ENCODE results near the gene PNMA8A.
A peak's percentile ranks its signal among the peaks of the same experiment; 100 is the strongest.
"Not testable (repeated sequence)": the region's sequence is repeated elsewhere in the genome, so short reads cannot be mapped to it uniquely, and the experiment has no call there.

The PNMA8A gene

GRCh38 chr19:46471116-46471733, at the start of gene PNMA8A:
TSS of gene PNMA8A (minus strand) at chr19:46471563. CDS start at chr19:46471035, 528 bp downstream.
- DNase-seq (ENCODE audit: low spot score) = no peak

- DNase-seq (ENCODE audit: low spot score) = no peak
Measured at GRCh38 chr19:46520616-46521015, 49.3 kb upstream of the PNMA8A start.

- no peak for DNase-seq (ENCODE audit: low spot score)
Measured at GRCh38 chr19:46517471-46517870, 46.1 kb upstream of the PNMA8A start.

- DNase-seq (ENCODE audit: low spot score) = peak; percentile 67
Measured at GRCh38 chr19:46515879-46516350, 44.6 kb upstream of the PNMA8A start.

GRCh38 chr19:46515290-46515609, 43.9 kb upstream of the PNMA8A start:
- no peak for DNase-seq (ENCODE audit: low spot score)

GRCh38 chr19:46514589-46515289, 43.4 kb upstream of the PNMA8A start:
- DNase-seq (ENCODE audit: low spot score) = no peak

- peak; percentile 76 for DNase-seq (ENCODE audit: low spot score)
Measured at GRCh38 chr19:46513461-46514236, 42.3 kb upstream of the PNMA8A start.

GRCh38 chr19:46511237-46511636, 39.9 kb upstream of the PNMA8A start:
- DNase-seq (ENCODE audit: low spot score) = no peak

- no peak for DNase-seq (ENCODE audit: low spot score)
Measured at GRCh38 chr19:46508206-46508605, 36.8 kb upstream of the PNMA8A start.

GRCh38 chr19:46503848-46504453, 32.6 kb upstream of the PNMA8A start:
- no peak for DNase-seq (ENCODE audit: low spot score)

- DNase-seq (ENCODE audit: low spot score) = no peak
Measured at GRCh38 chr19:46502891-46503290, 31.5 kb upstream of the PNMA8A start.

GRCh38 chr19:46499692-46500091, 28.3 kb upstream of the PNMA8A start:
- DNase-seq (ENCODE audit: low spot score) = no peak

GRCh38 chr19:46497773-46498172, 26.4 kb upstream of the PNMA8A start:
- no peak for DNase-seq (ENCODE audit: low spot score)

- DNase-seq (ENCODE audit: low spot score) = not testable (repeated sequence)
Measured at GRCh38 chr19:46496886-46497285, 25.5 kb upstream of the PNMA8A start.

GRCh38 chr19:46496304-46496703, 24.9 kb upstream of the PNMA8A start:
- no peak for DNase-seq (ENCODE audit: low spot score)

GRCh38 chr19:46495786-46496099, 24.4 kb upstream of the PNMA8A start, which contains the start of gene PNMA8B:
TSS of gene PNMA8B (minus strand) at chr19:46495867. CDS start at chr19:46495465, 402 bp downstream.
- no peak for DNase-seq (ENCODE audit: low spot score)

GRCh38 chr19:46494941-46495785, 23.8 kb upstream of the PNMA8A start:
- DNase-seq (ENCODE audit: low spot score) = no peak

GRCh38 chr19:46494146-46494940, 23.0 kb upstream of the PNMA8A start:
- no peak for DNase-seq (ENCODE audit: low spot score)

- DNase-seq (ENCODE audit: low spot score) = no peak
Measured at GRCh38 chr19:46493236-46494145, 22.1 kb upstream of the PNMA8A start.

GRCh38 chr19:46492841-46493235, 21.5 kb upstream of the PNMA8A start:
- DNase-seq (ENCODE audit: low spot score) = no peak
